Stimulated activated naive CD8-positive, alpha-beta T cell treated with anti-CD3 and anti-CD28 coated beads, Interleukin-15, Interleukin-2, amounts not matched to agents 100 ng/mL and 50 ng/mL, for 24 hours (primary cell): ENCODE results near the gene UXS1.

Experiments used
- H3K27ac Mint-ChIP-seq: one replicate; pipeline ENCODE4 v1.8.0; 2021; ENCODE audit warnings: mild to moderate bottlenecking, mixed read lengths
- H3K27me3 Mint-ChIP-seq: one replicate; pipeline ENCODE4 v1.8.0; 2021; ENCODE audit warnings: mixed read lengths
- H3K36me3 Mint-ChIP-seq: one replicate; pipeline ENCODE4 v1.8.0; 2021; ENCODE audit warnings: low read depth, mixed read lengths
- H3K4me1 Mint-ChIP-seq: one replicate; pipeline ENCODE4 v1.8.0; 2021; ENCODE audit warnings: low read depth, mixed read lengths
- H3K4me3 Mint-ChIP-seq: one replicate; pipeline ENCODE4 v1.8.0; 2021; ENCODE audit warnings: mild to moderate bottlenecking, mixed read lengths
- H3K9me3 Mint-ChIP-seq: one replicate; pipeline ENCODE4 v1.8.0; 2021; ENCODE audit warnings: mixed read lengths

Gene UXS1

DNA sequence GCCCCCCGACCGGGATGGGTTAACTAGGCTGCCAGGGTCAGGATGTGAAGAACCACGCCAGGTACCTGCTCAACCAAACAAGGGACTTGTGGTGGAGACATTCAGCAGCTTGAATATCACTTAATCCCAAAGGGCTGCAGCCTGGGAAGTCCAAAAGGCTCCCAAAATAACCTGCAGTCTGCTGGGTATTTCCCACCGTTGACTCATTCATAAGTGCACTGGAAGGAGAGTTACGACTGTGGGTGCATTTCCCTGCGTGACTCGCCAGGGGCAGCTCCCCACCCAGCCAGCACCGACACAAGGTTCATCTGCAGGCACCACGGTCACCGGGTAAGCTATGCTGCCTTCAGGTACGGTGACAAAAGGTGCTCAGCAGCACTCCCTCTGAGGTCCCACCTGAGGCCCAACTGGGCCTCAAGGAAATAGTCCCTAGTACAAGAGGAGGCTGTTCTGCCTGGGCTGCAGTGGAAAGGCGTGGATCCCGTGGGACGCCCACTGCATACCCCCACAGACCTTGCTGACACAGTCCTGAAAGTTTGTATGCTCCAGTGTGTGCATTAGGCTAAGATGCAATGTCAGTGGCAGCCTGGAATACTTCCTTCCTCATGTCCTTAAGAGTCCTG is 86.5 kb downstream of the UXS1 start:
- H3K9me3 Mint-ChIP-seq, result no peaks in the 10 kb centered on the region
- H3K4me3 Mint-ChIP-seq, result peak overlapping the region; percentile 25
- peaks cover 13% of the 10 kb centered on the region for H3K36me3 Mint-ChIP-seq
- H3K4me1 Mint-ChIP-seq, result no peaks in the 10 kb centered on the region
- no peaks in the 10 kb centered on the region for H3K27me3 Mint-ChIP-seq
- H3K27ac Mint-ChIP-seq, result no peak overlapping the region

DNA sequence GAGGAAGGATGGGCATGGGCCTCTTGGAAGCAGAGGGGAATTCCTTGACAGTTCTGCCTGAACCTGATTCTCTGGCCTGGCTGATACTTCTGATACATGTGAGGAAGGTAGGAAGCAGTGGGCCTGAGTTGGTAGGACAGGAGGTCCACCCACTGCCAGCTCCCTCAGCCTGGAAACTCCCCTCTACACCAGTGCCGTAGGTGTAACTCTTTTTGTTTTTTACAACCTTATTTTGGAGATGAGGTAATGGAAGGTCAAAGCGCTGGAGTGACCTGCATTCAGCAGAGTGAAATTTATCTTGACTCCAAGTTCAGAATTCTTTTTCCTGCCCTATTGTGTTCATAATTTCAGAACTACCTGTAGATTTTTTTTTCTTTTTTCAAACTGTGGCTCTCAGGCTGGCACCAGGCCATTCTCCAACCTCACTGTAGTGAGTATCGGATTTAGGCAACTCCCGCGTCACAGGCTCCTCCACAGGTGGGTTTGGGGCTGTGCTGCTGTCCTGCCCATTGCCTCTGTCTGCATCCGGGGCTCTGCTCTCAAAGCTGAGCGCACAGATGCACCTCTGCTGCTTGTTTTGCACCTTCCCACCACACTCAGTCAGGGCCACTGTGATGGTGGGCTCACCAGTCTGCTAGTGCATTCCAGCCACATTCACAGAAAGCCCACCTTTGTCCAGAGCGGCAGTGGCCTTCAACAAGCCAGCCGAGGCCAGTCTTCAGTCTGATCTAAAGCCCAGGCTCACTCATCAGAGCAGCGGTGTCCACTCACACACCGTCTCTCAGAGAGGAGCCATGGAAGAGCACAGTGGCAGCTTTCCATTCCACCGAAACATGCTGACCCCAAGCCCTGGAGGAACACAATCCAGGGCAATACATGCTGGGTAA is 87.2 kb downstream of the UXS1 start:
- Mint-ChIP-seq H3K4me1 (no peaks in the 10 kb centered on the region), H3K9me3 (no peaks in the 10 kb centered on the region), H3K27ac (no peak overlapping the region), H3K27me3 (no peaks in the 10 kb centered on the region), H3K36me3 (peaks cover 13% of the 10 kb centered on the region), H3K4me3 (peak overlapping the region; percentile 25)

DNA sequence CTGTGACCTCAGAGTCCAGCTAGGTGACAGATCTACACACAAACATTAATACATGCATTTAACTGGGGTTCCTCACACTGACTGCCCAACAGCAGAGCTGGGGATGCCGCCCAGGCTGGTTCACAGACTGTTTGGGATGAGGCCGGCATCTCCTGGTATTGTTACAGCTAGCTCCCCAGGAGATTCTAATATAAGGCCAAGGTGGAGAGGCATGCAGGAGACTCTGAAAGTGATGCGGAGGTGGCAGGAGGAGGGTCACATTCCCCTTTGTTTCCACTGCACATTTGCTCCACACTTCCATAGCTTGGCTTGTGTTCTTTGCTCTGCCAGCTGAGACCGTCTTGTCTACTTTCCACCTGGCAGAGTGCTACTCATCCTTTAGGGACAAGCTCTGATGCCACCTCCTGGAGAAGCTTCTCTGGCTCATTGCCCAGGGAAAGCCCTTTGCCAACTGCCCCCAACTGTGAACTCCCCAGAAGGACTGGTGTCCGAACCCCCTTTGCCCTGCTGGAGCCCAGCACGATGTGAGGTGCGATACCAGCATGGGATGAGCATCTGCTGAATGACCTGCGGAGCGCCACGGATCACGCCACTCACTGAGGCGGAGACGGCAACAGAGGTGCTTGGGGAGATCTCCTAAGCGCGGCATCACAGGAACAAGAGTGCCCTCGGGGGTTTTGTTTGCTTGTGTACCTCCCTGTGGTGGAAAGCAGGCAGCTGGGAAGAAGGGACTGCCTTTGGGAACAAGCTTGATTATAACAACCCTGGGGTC is 88.8 kb downstream of the UXS1 start:
- H3K9me3 Mint-ChIP-seq, result no peaks in the 10 kb centered on the region
- no peaks in the 10 kb centered on the region for H3K27me3 Mint-ChIP-seq
- H3K4me3 Mint-ChIP-seq, result no peak overlapping the region
- H3K4me1 Mint-ChIP-seq, result no peaks in the 10 kb centered on the region
- H3K27ac Mint-ChIP-seq, result peak overlapping the region; percentile 31
- peaks cover 12% of the 10 kb centered on the region for H3K36me3 Mint-ChIP-seq

DNA sequence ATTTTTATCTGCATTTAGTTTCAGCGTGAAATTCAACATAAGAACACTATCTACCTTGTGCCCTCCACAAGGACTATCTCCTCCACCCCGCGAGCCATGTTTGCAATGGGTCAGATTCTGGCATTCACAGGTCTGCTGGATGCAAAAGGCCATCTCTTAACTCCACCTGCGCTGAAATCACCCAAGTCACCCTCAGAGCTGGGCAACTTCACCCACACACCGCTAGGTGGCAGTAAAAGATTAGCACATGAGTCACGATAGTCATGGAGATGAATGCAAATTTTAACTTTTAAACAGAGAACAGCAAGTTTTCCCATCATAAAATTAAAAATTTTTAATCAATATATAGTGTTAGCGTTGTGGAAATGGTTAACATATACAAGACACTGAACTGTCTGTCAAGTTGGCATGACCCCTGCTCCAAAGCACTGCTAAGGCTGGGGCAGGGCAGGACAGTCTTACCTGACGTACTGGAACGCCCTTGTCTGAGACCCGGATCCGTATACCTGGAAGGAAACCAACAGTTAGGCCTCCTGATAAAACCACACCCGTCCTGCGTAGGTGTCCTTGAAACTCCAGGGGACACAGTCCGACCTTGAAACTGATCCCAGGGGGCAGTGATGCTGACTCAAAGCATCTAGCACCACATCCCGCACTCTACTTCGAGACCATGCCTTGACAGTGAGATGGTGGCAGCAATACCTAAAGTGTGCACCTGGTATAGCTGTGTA is 89.6 kb downstream of the UXS1 start:
- Mint-ChIP-seq H3K4me3 (no peak overlapping the region), H3K9me3 (no peaks in the 10 kb centered on the region), H3K27me3 (no peaks in the 10 kb centered on the region), H3K27ac (no peak overlapping the region), H3K4me1 (no peaks in the 10 kb centered on the region), H3K36me3 (peaks cover 19% of the 10 kb centered on the region)

DNA sequence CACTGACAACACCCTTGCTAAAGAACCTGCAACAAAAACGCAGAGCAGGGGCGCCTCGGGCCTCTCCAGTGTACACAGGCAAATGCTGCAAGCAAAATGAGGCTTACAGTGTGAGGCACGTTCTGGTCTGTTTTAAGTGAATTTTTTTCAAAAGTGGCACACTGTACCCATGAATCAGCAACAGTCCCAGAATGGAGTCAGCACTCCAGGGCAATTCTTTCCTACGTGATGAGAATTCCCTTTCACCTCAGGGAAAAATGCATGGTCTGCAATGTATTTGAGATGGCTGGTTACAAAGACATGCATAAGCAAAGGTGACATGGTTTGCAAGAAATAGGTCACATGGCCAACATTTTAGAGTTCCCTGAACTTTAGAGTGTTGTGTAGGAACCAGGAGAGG is 94.4 kb downstream of the UXS1 start:
- H3K9me3 Mint-ChIP-seq, result no peaks in the 10 kb centered on the region
- no peak overlapping the region for H3K4me3 Mint-ChIP-seq
- H3K4me1 Mint-ChIP-seq, result peaks cover 23% of the 10 kb centered on the region
- no peaks in the 10 kb centered on the region for H3K27me3 Mint-ChIP-seq
- H3K27ac Mint-ChIP-seq, result no peak overlapping the region
- peaks cover 35% of the 10 kb centered on the region for H3K36me3 Mint-ChIP-seq

DNA sequence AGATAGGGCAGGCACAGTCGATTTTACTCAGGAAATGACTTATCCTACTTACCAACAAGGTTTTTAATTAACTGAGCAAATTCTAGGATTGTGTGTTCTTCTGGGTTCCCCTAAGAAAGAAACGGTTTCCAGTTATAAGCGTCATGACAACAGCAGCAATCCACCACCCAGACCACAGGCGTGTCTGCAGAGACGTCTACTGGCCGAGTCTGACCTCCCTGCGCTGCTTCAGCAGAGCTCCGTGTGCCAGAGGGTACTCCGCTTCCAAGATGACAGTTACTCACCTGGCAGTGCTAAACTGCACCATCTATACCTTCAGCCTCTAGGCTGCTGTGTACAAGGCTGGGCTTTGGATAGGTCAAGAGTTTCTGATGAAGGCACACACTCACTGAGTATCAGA is 95.4 kb downstream of the UXS1 start:
- H3K4me1 Mint-ChIP-seq, result peaks cover 33% of the 10 kb centered on the region
- peaks cover 45% of the 10 kb centered on the region for H3K36me3 Mint-ChIP-seq
- no peak overlapping the region for H3K4me3 Mint-ChIP-seq
- H3K27me3 Mint-ChIP-seq, result no peaks in the 10 kb centered on the region
- no peaks in the 10 kb centered on the region for H3K9me3 Mint-ChIP-seq
- no peak overlapping the region for H3K27ac Mint-ChIP-seq

- Mint-ChIP-seq H3K9me3 (no peaks in the 10 kb centered on the region), H3K36me3 (peaks cover 48% of the 10 kb centered on the region), H3K27me3 (no peaks in the 10 kb centered on the region), H3K27ac (no peak overlapping the region), H3K4me3 (no peak overlapping the region), H3K4me1 (peaks cover 38% of the 10 kb centered on the region)
These were observed 96.0 kb downstream of the UXS1 start for GRCh38 chr2:106098081-106098480.

DNA sequence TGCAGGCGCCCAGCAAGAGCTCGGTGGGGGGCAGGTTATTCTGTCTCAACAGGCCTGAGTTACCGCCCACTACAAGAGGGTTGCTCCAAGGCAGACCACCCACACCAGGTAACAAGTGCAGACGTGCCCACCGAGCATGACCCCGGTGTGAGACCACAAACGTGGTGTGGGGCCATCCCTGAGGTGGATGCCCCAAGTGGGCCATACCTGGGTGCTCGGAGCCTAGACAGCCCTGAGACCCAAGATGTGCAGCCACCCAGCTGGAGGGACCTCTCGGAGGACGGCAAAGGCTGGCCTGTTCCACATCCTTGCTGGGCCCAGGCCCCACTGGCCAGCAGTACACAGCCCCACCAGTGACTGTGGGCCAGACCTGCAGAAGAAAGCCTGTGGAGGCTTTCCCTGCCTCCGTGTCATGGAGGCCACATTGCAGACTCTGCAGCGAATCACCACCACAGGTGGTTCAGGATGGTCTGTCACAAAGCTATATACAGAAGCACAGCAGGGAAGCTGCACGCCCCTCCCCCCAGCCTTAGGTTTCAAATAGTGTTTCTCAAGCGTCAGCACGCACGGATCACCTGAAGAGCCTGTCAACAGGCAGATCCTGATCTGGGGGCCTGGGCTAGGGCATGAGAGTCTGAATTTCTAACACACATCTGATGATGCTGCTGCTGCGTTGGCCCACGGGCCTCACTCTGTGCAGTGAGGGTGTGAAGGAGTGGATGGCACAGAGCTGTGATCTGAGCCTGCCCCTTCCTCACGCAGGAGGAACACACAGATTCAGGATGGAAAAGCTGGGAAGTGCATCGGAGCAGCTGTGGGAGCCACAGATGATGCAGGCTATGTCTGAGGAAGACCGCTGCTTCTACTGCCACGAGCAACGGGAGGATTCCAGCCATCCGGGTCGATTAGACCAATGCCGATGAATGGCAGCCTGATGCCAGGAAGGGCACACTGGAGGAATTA is 96.8 kb downstream of the UXS1 start:
- Mint-ChIP-seq H3K27me3 (no peaks in the 10 kb centered on the region), H3K27ac (no peak overlapping the region), H3K9me3 (no peaks in the 10 kb centered on the region), H3K36me3 (peaks cover 53% of the 10 kb centered on the region), H3K4me1 (peaks cover 38% of the 10 kb centered on the region), H3K4me3 (no peak overlapping the region)

- H3K27ac Mint-ChIP-seq, result peak overlapping the region; percentile 80
- peaks cover 58% of the 10 kb centered on the region for H3K36me3 Mint-ChIP-seq
- H3K4me1 Mint-ChIP-seq, result peaks cover 38% of the 10 kb centered on the region
- no peaks in the 10 kb centered on the region for H3K9me3 Mint-ChIP-seq
- H3K4me3 Mint-ChIP-seq, result peak overlapping the region; percentile 61
- no peaks in the 10 kb centered on the region for H3K27me3 Mint-ChIP-seq
These were observed 97.6 kb downstream of the UXS1 start for GRCh38 chr2:106096299-106097037.

DNA sequence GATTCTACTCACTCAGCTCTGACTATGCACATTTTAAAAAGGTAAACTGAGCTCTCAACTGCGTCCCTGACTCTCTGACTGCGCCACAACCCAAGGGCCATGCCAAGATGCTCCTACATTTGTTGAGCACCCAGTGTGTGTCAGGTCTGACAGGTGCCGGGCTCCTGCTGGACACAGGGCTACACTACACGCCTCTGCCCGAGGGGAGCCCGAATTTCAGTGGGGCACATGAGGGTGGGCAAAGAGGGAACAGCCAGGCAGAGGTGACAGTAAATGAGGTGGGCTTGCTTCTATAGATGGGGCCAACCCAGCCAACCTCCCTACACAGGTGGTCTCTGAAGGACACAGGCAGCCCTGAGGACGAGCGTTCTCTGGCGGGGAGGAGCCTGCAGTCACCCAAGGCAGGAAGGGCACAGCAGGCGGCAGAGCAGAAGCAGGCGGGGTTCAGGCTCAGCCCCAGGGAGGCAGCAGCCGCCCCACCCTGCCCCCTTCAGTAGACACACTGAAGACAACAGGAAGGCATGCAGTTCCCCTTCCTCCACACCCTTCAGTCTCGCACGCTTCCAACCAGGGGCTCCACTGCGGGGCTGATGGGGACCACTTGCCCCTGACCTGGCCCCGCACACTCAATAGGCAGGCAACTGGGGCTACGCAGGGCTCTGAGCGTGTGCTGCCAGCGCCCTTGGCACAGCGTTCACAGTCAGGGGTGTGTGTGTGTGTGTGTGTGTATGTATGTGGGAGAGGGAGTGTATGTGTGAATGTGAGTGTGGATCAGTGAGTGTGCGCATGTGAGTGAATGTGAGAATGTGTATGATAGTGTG is 98.4 kb downstream of the UXS1 start:
- Mint-ChIP-seq H3K27me3 (no peaks in the 10 kb centered on the region), H3K27ac (peak overlapping the region; percentile 80), H3K9me3 (no peaks in the 10 kb centered on the region), H3K36me3 (peaks cover 60% of the 10 kb centered on the region), H3K4me3 (peak overlapping the region; percentile 61), H3K4me1 (peaks cover 45% of the 10 kb centered on the region)

DNA sequence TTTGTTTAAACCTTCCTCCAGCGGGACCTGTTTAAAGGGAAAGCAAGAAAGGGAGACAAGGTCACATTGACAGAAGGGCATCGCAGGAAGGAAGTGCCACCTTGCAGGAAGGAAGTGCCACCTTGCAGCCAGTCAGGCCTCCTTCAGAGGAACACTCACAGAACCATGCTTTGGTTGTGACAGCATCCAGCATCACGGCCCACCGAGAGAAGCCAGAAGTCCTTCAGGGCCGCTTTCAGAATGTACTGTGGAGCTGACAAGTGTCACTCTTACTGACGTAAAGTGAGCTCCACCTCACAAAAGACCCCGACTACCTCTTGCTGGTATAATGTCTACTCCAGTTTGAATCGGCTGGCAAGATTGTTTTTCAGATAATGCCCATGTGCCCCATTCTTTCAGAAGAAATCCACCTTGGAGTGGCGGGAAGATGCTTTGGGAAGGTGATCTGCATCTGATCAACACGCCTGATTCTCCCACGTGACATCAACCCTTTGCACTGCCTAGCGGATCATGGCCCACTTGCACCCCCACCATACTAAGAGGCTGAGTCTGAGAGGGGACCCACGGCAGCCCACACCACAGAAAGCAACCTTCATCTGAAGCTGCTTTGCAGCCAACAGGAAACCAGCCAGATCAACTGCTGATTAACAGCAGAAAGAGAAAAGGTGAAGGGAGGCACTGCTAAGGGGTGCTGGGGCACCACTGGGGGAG is 99.8 kb downstream of the UXS1 start:
- Mint-ChIP-seq H3K4me1 (peaks cover 50% of the 10 kb centered on the region), H3K4me3 (peak overlapping the region; percentile 81), H3K36me3 (peaks cover 54% of the 10 kb centered on the region), H3K27me3 (no peaks in the 10 kb centered on the region), H3K27ac (peak overlapping the region; percentile 91), H3K9me3 (peaks cover under 1% of the 10 kb centered on the region)

DNA sequence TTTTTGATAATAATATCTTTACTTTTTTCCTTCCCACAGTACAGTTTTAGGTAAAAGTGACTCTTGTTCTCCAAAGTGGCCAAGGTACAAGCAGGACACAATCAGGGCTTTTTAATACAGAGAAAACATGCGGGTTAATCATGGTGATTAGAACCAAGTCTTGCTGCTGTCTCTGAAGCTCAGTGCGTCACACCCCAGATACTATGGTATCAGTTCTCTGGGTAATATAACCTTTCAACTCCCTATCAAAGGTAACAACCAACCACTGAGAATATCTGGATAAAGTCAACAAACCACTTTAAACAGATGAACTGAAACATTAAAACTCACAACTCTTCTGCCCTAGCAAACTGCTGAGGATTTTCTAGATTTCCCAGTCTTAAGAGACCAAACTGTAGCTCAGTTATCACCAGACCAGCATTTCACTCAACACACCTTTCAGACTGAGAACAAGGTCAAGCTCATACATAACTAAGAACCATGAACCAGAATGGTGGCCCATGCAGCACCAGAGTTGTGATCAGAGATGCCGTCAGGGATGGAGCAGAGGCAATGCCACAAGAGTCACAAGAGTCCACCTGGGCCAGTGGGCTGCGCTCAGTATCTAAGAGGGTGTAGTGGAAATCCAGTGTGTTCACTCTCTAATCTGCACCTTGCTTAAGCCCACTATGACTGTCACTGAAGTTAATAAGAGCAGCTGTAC is 103.0 kb downstream of the UXS1 start:
- no peak overlapping the region for H3K4me3 Mint-ChIP-seq
- peaks cover 73% of the 10 kb centered on the region for H3K4me1 Mint-ChIP-seq
- H3K36me3 Mint-ChIP-seq, result peaks cover 49% of the 10 kb centered on the region
- H3K27ac Mint-ChIP-seq, result peak overlapping the region; percentile 23
- H3K9me3 Mint-ChIP-seq, result peaks cover 9% of the 10 kb centered on the region
- no peaks in the 10 kb centered on the region for H3K27me3 Mint-ChIP-seq
